B cell (primary cell): Measurements from ENCODE around the gene GSTT4. TPM values are rescaled to one million over a fixed set of nuclear protein-coding genes. Genes with fewer than 3 reads are reported as not detected.

Experiments used
- ATAC-seq: fragments of 200-7000 bp; cut with Tn5 transposase; one replicate; pipeline ENCODE4 v1.10.0; 2021; ENCODE audit warnings: low read depth, mild to moderate bottlenecking, moderate number of reproducible peaks, moderate library complexity
- CTCF ChIA-PET: fragments of 350-600 bp; sonication (Branson Sonifier 250); formaldehyde crosslinking; loops from one replicate; lab custom pipeline; 2021; ENCODE audit warnings: antibody characterized with exemption, inconsistent platforms; lab: Charles Lee
- POLR2A ChIA-PET: fragments of 350-600 bp; sonication (Branson Sonifier 250); formaldehyde crosslinking; loops from one replicate; lab custom pipeline; 2021; ENCODE audit warnings: antibody characterized with exemption; lab: Charles Lee
- DNase-seq: peaks from one replicate; pipeline ENCODE4 v3.0.0; 2013
- H2AFZ ChIP-seq: 2 replicates; pipeline ENCODE4 v1.6.1; 2012; ENCODE audit warnings: mild to moderate bottlenecking, low read depth, low read length; ENCODE audit not compliant: insufficient read depth, poor library complexity, severe bottlenecking
- H3K27ac ChIP-seq, 2 donors: 1 replicate in 1 of 2; 2 replicates in 1 of 2; pipeline ENCODE4 v1.5.1; 2012 to 2013; ENCODE audit warnings: low read length in 2 of 2, mild to moderate bottlenecking in 2 of 2, moderate library complexity in 1 of 2
- H3K27me3 ChIP-seq, 4 experiments: fragments of 200-600 bp in 1 of 4; sonication (generic) in 1 of 4; replicated peaks in 1 of 4; 1 replicate in 2 of 4; 2 replicates in 2 of 4; pipeline versions ENCODE4 v1.6.1 to v1.7.0; 2013 to 2016; ENCODE audit warnings: low read length in 3 of 4, mild to moderate bottlenecking in 2 of 4, mixed read lengths in 1 of 4, moderate library complexity in 1 of 4; ENCODE audit not compliant: insufficient read depth in 4 of 4, control insufficient read depth in 3 of 4; ENCODE audit errors: control extremely low read depth in 1 of 4
- H3K36me3 ChIP-seq, 2 experiments: replicated peaks in 1 of 2; 1 replicate in 1 of 2; 2 replicates in 1 of 2; pipeline versions ENCODE4 v1.6.1 to v1.7.1; 2013; ENCODE audit warnings: low read length in 1 of 2; ENCODE audit not compliant: insufficient read depth in 2 of 2, control insufficient read depth in 1 of 2; ENCODE audit errors: control extremely low read depth in 1 of 2, extremely low read depth in 1 of 2
- H3K4me1 ChIP-seq, 2 donors: fragments of 200-600 bp in 1 of 2; sonication (generic) in 1 of 2; 1 replicate in 1 of 2; 2 replicates in 1 of 2; pipeline versions ENCODE4 v1.5.1 to v1.6.1; 2013 to 2017; ENCODE audit warnings: low read length in 2 of 2; ENCODE audit not compliant: control insufficient read depth in 2 of 2, insufficient read depth in 2 of 2
- H3K4me2 ChIP-seq: replicated peaks from 2 replicates; pipeline ENCODE3; 2012; ENCODE audit warnings: mild to moderate bottlenecking, low read depth, low read length; ENCODE audit not compliant: poor library complexity, severe bottlenecking
- H3K4me3 ChIP-seq, 5 experiments: fragments of 200-600 bp in 1 of 5; sonication (generic) in 1 of 5; 1 replicate in 3 of 5; 2 replicates in 2 of 5; pipeline versions ENCODE4 v1.5.1 to v1.7.0; 2011 to 2016; ENCODE audit warnings: low read length in 4 of 5, mild to moderate bottlenecking in 4 of 5, low read depth in 2 of 5, control low read depth in 1 of 5, moderate library complexity in 1 of 5; ENCODE audit not compliant: insufficient read depth in 1 of 5; ENCODE audit errors: control extremely low read depth in 1 of 5, extremely low read depth in 1 of 5
- H3K79me2 ChIP-seq: fragments of 200-600 bp; sonication (generic); one replicate; pipeline ENCODE4 v1.6.0; 2016; ENCODE audit warnings: low read length; ENCODE audit not compliant: control insufficient read depth, insufficient read depth
- H3K9ac ChIP-seq: fragments of 200-600 bp; sonication (generic); 2 replicates; pipeline ENCODE4 v1.6.1; 2017; ENCODE audit warnings: mild to moderate bottlenecking, low read length, moderate library complexity
- H3K9me3 ChIP-seq, 3 donors: one replicate each; pipeline versions ENCODE4 v1.6.1 to v1.7.1; 2013; ENCODE audit warnings: low read length in 2 of 3; ENCODE audit not compliant: control insufficient read depth in 2 of 3, insufficient read depth in 1 of 3; ENCODE audit errors: control extremely low read depth in 1 of 3
- H4K20me1 ChIP-seq: 2 replicates; pipeline ENCODE4 v1.6.0; 2012; ENCODE audit warnings: mild to moderate bottlenecking, low read length; ENCODE audit not compliant: insufficient read depth, control insufficient read depth, poor library complexity, severe bottlenecking
- H3K27ac Mint-ChIP-seq: one replicate; pipeline ENCODE4 v1.8.0; 2021; ENCODE audit warnings: mixed read lengths
- H3K27me3 Mint-ChIP-seq: one replicate; pipeline ENCODE4 v1.8.0; 2021; ENCODE audit warnings: mixed read lengths
- H3K4me1 Mint-ChIP-seq: one replicate; pipeline ENCODE4 v1.8.0; 2021; ENCODE audit warnings: mixed read lengths
- H3K4me3 Mint-ChIP-seq: one replicate; pipeline ENCODE4 v1.8.0; 2021; ENCODE audit warnings: mixed read lengths
- H3K9me3 Mint-ChIP-seq: one replicate; pipeline ENCODE4 v1.8.0; 2022; ENCODE audit warnings: mixed read lengths; ENCODE audit not compliant: insufficient read depth
- CTCF ChIP-seq: fragments of 200-600 bp; IDR thresholded peaks from one replicate; pipeline ENCODE4 v1.8.0; 2022; ENCODE audit warnings: antibody characterized with exemption, mild to moderate bottlenecking
- EZH2 ChIP-seq: IDR thresholded peaks from 2 replicates; pipeline ENCODE4 v1.6.1; 2012; ENCODE audit warnings: borderline replicate concordance, low read depth, mild to moderate bottlenecking, moderate library complexity, low read length; ENCODE audit not compliant: insufficient read depth, poor library complexity, severe bottlenecking
- WGBS: methylation state at CpG from one replicate; pipeline ENCODE4 v1.1.5; 2013; ENCODE audit warnings: missing lambda C conversion rate; ENCODE audit not compliant: insufficient coverage; 5-methylcytosine and 5-hydroxymethylcytosine counted together
- intact Hi-C: fragments of 100-400 bp; cut with micrococcal nuclease; formaldehyde crosslinking; loops from one replicate; pipeline ENCODE4 v1.10.0; 2022
- polyA minus RNA-seq: library from RNA; depleted of rRNA, polyadenylated mRNA; stranded (reverse); fragments of >200 nt; gene quantifications from 2 replicates; pipeline ENCODE4 v1.2.3, GENCODE V29; 2012
- polyA plus RNA-seq: library from polyadenylated mRNA; depleted of rRNA; stranded (reverse); fragments of >200 nt; gene quantifications from 2 replicates; pipeline ENCODE4 v1.2.3, GENCODE V29; 2012
- total RNA-seq, 2 donors: library from RNA; stranded (reverse); fragments of 120-200 nt in 1 of 2; gene quantifications; 1 replicate in 1 of 2; 2 replicates in 1 of 2; pipeline versions ENCODE4 v1.2.3 to v1.2.4, GENCODE V29; 2013 to 2022

The GSTT4 gene
- total RNA-seq (not detected in 2 replicates), polyA plus RNA-seq (not detected in 2 replicates), polyA minus RNA-seq (not detected in 2 replicates)
- total RNA-seq (2013): not detected

DNA sequence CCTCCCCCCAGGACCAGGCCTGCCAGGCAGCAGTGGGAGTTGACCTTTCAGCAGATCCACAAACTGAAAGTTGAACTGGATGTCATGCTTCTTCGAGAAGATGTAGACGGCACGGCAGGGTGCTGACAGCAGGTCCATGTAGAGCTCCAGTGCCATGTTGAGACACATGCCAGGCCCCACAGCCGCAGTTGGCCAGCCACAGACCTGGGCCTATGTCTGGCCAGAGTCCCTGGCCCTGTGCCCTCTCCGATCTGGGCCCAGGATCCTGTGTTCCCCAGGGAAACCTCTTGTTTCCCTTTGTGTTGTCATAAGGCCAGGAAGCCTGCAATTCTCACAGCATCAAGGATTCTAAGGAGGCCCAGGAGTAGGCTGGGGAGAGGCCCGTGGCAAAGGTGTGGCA is at the start of gene GSTT4:
GSTT4 (minus strand) TSS at position 253 of the 400 bp plus-strand sequence; CDS start at position 156, 97 bp downstream.
- no peak within 1 kb of the TSS for H3K4me2 ChIP-seq
- H4K20me1 ChIP-seq: no peaks in the 10 kb centered on the region
- no peak within 1 kb of the TSS for H2AFZ ChIP-seq
- no peak for DNase-seq
- no peak for TF ChIP-seq CTCF
- TF ChIP-seq EZH2: no peak
- no peaks in the 10 kb centered on the region for H3K79me2 ChIP-seq
- H3K4me3 Mint-ChIP-seq: no peak within 1 kb of the TSS
- H3K9me3 Mint-ChIP-seq: no peaks in the 10 kb centered on the region
- H3K27ac ChIP-seq: no peak within 1 kb of the TSS
- ATAC-seq: no peak
- intact Hi-C loops: no loop called here
- POLR2A ChIA-PET: no interaction called here
- WGBS: 90% methylated on average over 6 of the region's 6 CpGs
- H3K27ac Mint-ChIP-seq: no peak within 1 kb of the TSS
- H3K27me3 Mint-ChIP-seq: peaks cover 5% of the 10 kb centered on the region
- peaks cover 0 to 9% (median 2%) of the 10 kb centered on the region in 4 experiments for H3K27me3 ChIP-seq
- peaks cover 0 to 3% (median 0%) of the 10 kb centered on the region in 3 donors for H3K9me3 ChIP-seq
- no peaks in the 10 kb centered on the region for H3K4me1 ChIP-seq
- no peaks in the 10 kb centered on the region for H3K36me3 ChIP-seq
- H3K9ac ChIP-seq: no peak within 1 kb of the TSS
- CTCF ChIA-PET: no interaction called here
- no peak within 1 kb of the TSS for H3K4me3 ChIP-seq
- H3K4me1 Mint-ChIP-seq: peaks cover 1% of the 10 kb centered on the region

- Histone ChIP-seq H3K9me3 (no peaks in the 10 kb centered on the region), H3K9ac (no peak overlapping the region), H3K4me2 (no peak overlapping the region), H3K27ac (no peak overlapping the region), H2AFZ (no peak overlapping the region), H3K79me2 (no peaks in the 10 kb centered on the region), H3K36me3 (peaks cover 0 to 66% of the 10 kb centered on the region in 2 experiments), H3K4me3 (no peak overlapping the region), H4K20me1 (no peaks in the 10 kb centered on the region), H3K4me1 (peaks cover 9 to 12% of the 10 kb centered on the region in 2 donors), H3K27me3 (no peaks in the 10 kb centered on the region)
- DNase-seq (no peak), ATAC-seq (no peak)
- ChIA-PET CTCF (no interaction called here), POLR2A (no interaction called here)
- H3K27me3 Mint-ChIP-seq: no peaks in the 10 kb centered on the region
- intact Hi-C loops: no loop called here
- H3K27ac Mint-ChIP-seq: peak overlapping the region; percentile 82
- H3K9me3 Mint-ChIP-seq: no peaks in the 10 kb centered on the region
- no peak overlapping the region for H3K4me3 Mint-ChIP-seq
- TF ChIP-seq CTCF: no peak
- TF ChIP-seq EZH2: no peak
- 80% methylated on average over 3 of the region's 3 CpGs for WGBS
- H3K4me1 Mint-ChIP-seq: peaks cover 12% of the 10 kb centered on the region
Observed at GRCh38 chr22:24054356-24054755, 49.1 kb upstream of the GSTT4 start.
